ENCODE data around the gene BMP8A.

Gene BMP8A

GRCh38 chr1:39544327-39544726, 52.9 kb downstream of the BMP8A start:
- Histone ChIP-seq H3K27me3 (ENCODE audit: control insufficient read depth in 1 of 2, insufficient read depth in 1 of 2, low read length in 2 of 2) (no peaks in the 10 kb centered on the region), H3K23ac (ENCODE audit: low read length in 2 of 2) (no peak overlapping the region), H3K4me3 (ENCODE audit: insufficient read depth in 1 of 2, low read depth in 1 of 2, low read length in 2 of 2) (no peak overlapping the region), H3K4me2 (ENCODE audit: low read length, poor library complexity, severe bottlenecking) (no peak overlapping the region), H3K36me3 (ENCODE audit: control insufficient read depth in 1 of 2, insufficient read depth in 2 of 2, low read depth in 1 of 2, low read length in 2 of 2) (peaks cover 32 to 81% of the 10 kb centered on the region in 2 experiments), H3K4ac (ENCODE audit: low read depth in 1 of 2, low read length in 2 of 2) (no peak overlapping the region), H2BK120ac (ENCODE audit: low read depth, low read length) (no peak overlapping the region), H3K79me1 (replicated peaks; ENCODE audit: low read length, poor library complexity, severe bottlenecking) (no peaks in the 10 kb centered on the region), H3K9me3 (ENCODE audit: control insufficient read depth, low read length) (no peaks in the 10 kb centered on the region), H2BK12ac (ENCODE audit: low read length in 2 of 2) (no peak overlapping the region), H4K8ac (ENCODE audit: low read length) (no peak overlapping the region), H3K14ac (ENCODE audit: low read length in 2 of 2) (no peak overlapping the region), H2BK15ac (ENCODE audit: low read depth, poor library complexity, severe bottlenecking) (no peak overlapping the region), H3K9ac (ENCODE audit: low read length) (no peak overlapping the region), H3K27ac (ENCODE audit: low read length, poor library complexity, severe bottlenecking) (no peak overlapping the region), H3K4me1 (ENCODE audit: control insufficient read depth, insufficient read depth, low read depth, low read length) (no peaks in the 10 kb centered on the region), H2BK5ac (ENCODE audit: low read depth, low read length, poor library complexity, severe bottlenecking) (no peak overlapping the region), H3K18ac (ENCODE audit: low read depth in 1 of 2, low read length in 2 of 2) (no peak overlapping the region), H2AFZ (ENCODE audit: low read depth, low read length) (no peak overlapping the region), H4K91ac (ENCODE audit: low read length) (no peak overlapping the region), H2AK5ac (ENCODE audit: low read length, severe bottlenecking) (no peak overlapping the region)
- DNase-seq = no peak
- 98% methylated on average over 3 of the region's 4 CpGs for WGBS

GRCh38 chr1:39545531-39545930, 54.1 kb downstream of the BMP8A start:
- Histone ChIP-seq H3K79me1 (replicated peaks; ENCODE audit: low read length, poor library complexity, severe bottlenecking) (no peaks in the 10 kb centered on the region), H3K14ac (ENCODE audit: low read length in 2 of 2) (no peak overlapping the region), H3K27me3 (ENCODE audit: control insufficient read depth in 1 of 2, insufficient read depth in 1 of 2, low read length in 2 of 2) (no peaks in the 10 kb centered on the region), H3K18ac (ENCODE audit: low read depth in 1 of 2, low read length in 2 of 2) (no peak overlapping the region), H3K4me2 (ENCODE audit: low read length, poor library complexity, severe bottlenecking) (no peak overlapping the region), H3K23ac (ENCODE audit: low read length in 2 of 2) (no peak overlapping the region), H3K9ac (ENCODE audit: low read length) (no peak overlapping the region), H3K4ac (ENCODE audit: low read depth in 1 of 2, low read length in 2 of 2) (no peak overlapping the region), H4K8ac (ENCODE audit: low read length) (no peak overlapping the region), H3K27ac (ENCODE audit: low read length, poor library complexity, severe bottlenecking) (no peak overlapping the region), H2BK15ac (ENCODE audit: low read depth, poor library complexity, severe bottlenecking) (no peak overlapping the region), H3K4me1 (ENCODE audit: control insufficient read depth, insufficient read depth, low read depth, low read length) (no peaks in the 10 kb centered on the region), H2BK12ac (ENCODE audit: low read length in 2 of 2) (no peak overlapping the region), H2BK5ac (ENCODE audit: low read depth, low read length, poor library complexity, severe bottlenecking) (no peak overlapping the region), H3K36me3 (ENCODE audit: control insufficient read depth in 1 of 2, insufficient read depth in 2 of 2, low read depth in 1 of 2, low read length in 2 of 2) (peaks cover 28 to 83% of the 10 kb centered on the region in 2 experiments), H4K91ac (ENCODE audit: low read length) (no peak overlapping the region), H2BK120ac (ENCODE audit: low read depth, low read length) (no peak overlapping the region), H3K9me3 (ENCODE audit: control insufficient read depth, low read length) (no peaks in the 10 kb centered on the region), H2AK5ac (ENCODE audit: low read length, severe bottlenecking) (no peak overlapping the region), H2AFZ (ENCODE audit: low read depth, low read length) (no peak overlapping the region), H3K4me3 (ENCODE audit: insufficient read depth in 1 of 2, low read depth in 1 of 2, low read length in 2 of 2) (no peak overlapping the region)
- WGBS = 98% methylated on average over 9 of the region's 9 CpGs
- no peak for DNase-seq

GRCh38 chr1:39554277-39554676, 62.8 kb downstream of the BMP8A start:
- Histone ChIP-seq H2BK120ac (ENCODE audit: low read depth, low read length) (no peak overlapping the region), H3K4me2 (ENCODE audit: low read length, poor library complexity, severe bottlenecking) (no peak overlapping the region), H3K79me1 (replicated peaks; ENCODE audit: low read length, poor library complexity, severe bottlenecking) (no peaks in the 10 kb centered on the region), H3K27ac (ENCODE audit: low read length, poor library complexity, severe bottlenecking) (no peak overlapping the region), H3K4ac (ENCODE audit: low read depth in 1 of 2, low read length in 2 of 2) (no peak overlapping the region), H2BK5ac (ENCODE audit: low read depth, low read length, poor library complexity, severe bottlenecking) (no peak overlapping the region), H3K23ac (ENCODE audit: low read length in 2 of 2) (no peak overlapping the region), H2BK12ac (ENCODE audit: low read length in 2 of 2) (no peak overlapping the region), H3K9me3 (ENCODE audit: control insufficient read depth, low read length) (no peaks in the 10 kb centered on the region), H2AFZ (ENCODE audit: low read depth, low read length) (no peak overlapping the region), H2AK5ac (ENCODE audit: low read length, severe bottlenecking) (no peak overlapping the region), H3K4me3 (ENCODE audit: insufficient read depth in 1 of 2, low read depth in 1 of 2, low read length in 2 of 2) (no peak overlapping the region), H3K4me1 (ENCODE audit: control insufficient read depth, insufficient read depth, low read depth, low read length) (no peaks in the 10 kb centered on the region), H3K27me3 (ENCODE audit: control insufficient read depth in 1 of 2, insufficient read depth in 1 of 2, low read length in 2 of 2) (no peaks in the 10 kb centered on the region), H3K14ac (ENCODE audit: low read length in 2 of 2) (no peak overlapping the region), H2BK15ac (ENCODE audit: low read depth, poor library complexity, severe bottlenecking) (no peak overlapping the region), H3K9ac (ENCODE audit: low read length) (no peak overlapping the region), H3K36me3 (ENCODE audit: control insufficient read depth in 1 of 2, insufficient read depth in 2 of 2, low read depth in 1 of 2, low read length in 2 of 2) (peaks cover 8 to 54% of the 10 kb centered on the region in 2 experiments), H4K91ac (ENCODE audit: low read length) (no peak overlapping the region), H3K18ac (ENCODE audit: low read depth in 1 of 2, low read length in 2 of 2) (no peak overlapping the region), H4K8ac (ENCODE audit: low read length) (no peak overlapping the region)
- no peak for DNase-seq
- WGBS = no CpG with 5 or more reads among the region's 2 CpGs

- no peak overlapping the region for H3K18ac ChIP-seq (ENCODE audit: low read depth in 1 of 2, low read length in 2 of 2)
- WGBS = 96% methylated on average over 1 of the region's 1 CpG
- no peak overlapping the region for H3K14ac ChIP-seq (ENCODE audit: low read length in 2 of 2)
- H3K4me3 ChIP-seq (ENCODE audit: insufficient read depth in 1 of 2, low read depth in 1 of 2, low read length in 2 of 2) = no peak overlapping the region
- no peak overlapping the region for H2BK15ac ChIP-seq (ENCODE audit: low read depth, poor library complexity, severe bottlenecking)
- no peak overlapping the region for H2AFZ ChIP-seq (ENCODE audit: low read depth, low read length)
- H3K36me3 ChIP-seq (ENCODE audit: control insufficient read depth in 1 of 2, insufficient read depth in 2 of 2, low read depth in 1 of 2, low read length in 2 of 2) = peaks cover 53 to 76% of the 10 kb centered on the region in 2 experiments
- no peak overlapping the region for H3K23ac ChIP-seq (ENCODE audit: low read length in 2 of 2)
- H2AK5ac ChIP-seq (ENCODE audit: low read length, severe bottlenecking) = no peak overlapping the region
- H3K9ac ChIP-seq (ENCODE audit: low read length) = no peak overlapping the region
- H3K27me3 ChIP-seq (ENCODE audit: control insufficient read depth in 1 of 2, insufficient read depth in 1 of 2, low read length in 2 of 2) = no peaks in the 10 kb centered on the region
- H4K8ac ChIP-seq (ENCODE audit: low read length) = no peak overlapping the region
- no peaks in the 10 kb centered on the region for H3K4me1 ChIP-seq (ENCODE audit: control insufficient read depth, insufficient read depth, low read depth, low read length)
- no peak overlapping the region for H3K27ac ChIP-seq (ENCODE audit: low read length, poor library complexity, severe bottlenecking)
- no peak overlapping the region for H3K4ac ChIP-seq (ENCODE audit: low read depth in 1 of 2, low read length in 2 of 2)
- no peak overlapping the region for H2BK120ac ChIP-seq (ENCODE audit: low read depth, low read length)
- no peaks in the 10 kb centered on the region for H3K9me3 ChIP-seq (ENCODE audit: control insufficient read depth, low read length)
- H3K4me2 ChIP-seq (ENCODE audit: low read length, poor library complexity, severe bottlenecking) = no peak overlapping the region
- H2BK5ac ChIP-seq (ENCODE audit: low read depth, low read length, poor library complexity, severe bottlenecking) = no peak overlapping the region
- H4K91ac ChIP-seq (ENCODE audit: low read length) = no peak overlapping the region
- H2BK12ac ChIP-seq (ENCODE audit: low read length in 2 of 2) = no peak overlapping the region
- DNase-seq = no peak
- peaks cover 21% of the 10 kb centered on the region for H3K79me1 ChIP-seq (replicated peaks; ENCODE audit: low read length, poor library complexity, severe bottlenecking)
These were observed 69.8 kb downstream of the BMP8A start for GRCh38 chr1:39561279-39561678.
